ENCODE measurements around the gene TCF25. TPM values are rescaled to one million over a fixed set of nuclear protein-coding genes. Genes with fewer than 3 reads are reported as not detected.

Gene TCF25
- total RNA-seq, 2 donors from 2014 or later = 74.2 to 258 TPM

DNA sequence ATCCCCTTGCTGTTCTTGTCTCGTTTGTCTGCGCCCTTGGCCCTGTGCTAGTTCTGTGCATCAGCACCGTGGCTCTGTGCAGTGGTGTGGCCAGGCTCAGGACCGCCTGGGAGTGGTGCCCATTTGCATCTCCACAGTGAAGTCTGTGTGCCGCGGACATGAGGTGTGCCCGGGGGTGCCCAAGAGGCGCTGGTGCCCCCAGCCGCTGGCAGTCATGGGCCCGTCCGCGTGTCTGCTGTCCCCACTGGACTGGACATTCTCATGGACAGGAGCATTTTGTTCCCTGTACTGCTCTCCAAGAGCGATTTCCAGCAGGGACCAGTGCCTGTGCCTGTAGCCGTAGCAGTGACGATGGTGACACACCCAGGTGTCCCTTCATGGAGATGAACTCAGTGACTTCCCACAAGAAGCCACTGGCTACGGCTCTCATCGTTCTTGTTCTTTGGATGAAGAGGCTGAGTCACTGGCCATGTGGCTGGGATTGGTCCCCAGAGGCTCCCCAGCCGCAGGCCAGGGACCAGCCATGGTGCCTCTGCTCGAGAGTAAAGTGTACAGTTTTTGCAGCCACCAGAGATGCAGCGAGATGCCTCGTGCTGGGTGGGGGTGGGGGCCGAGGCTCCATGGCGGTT lies 32.2 kb downstream of the TCF25 start:
- no peak overlapping the region for H3K4me3 ChIP-seq
- intact Hi-C loops (cut with DNase I) = no loop called here
- peaks cover 8 to 19% of the 10 kb centered on the region in 2 donors for H3K36me3 ChIP-seq (replicated peaks in 1 of 2; ENCODE audit: insufficient read depth in 1 of 2, low read depth in 2 of 2)
- TF ChIP-seq, protein P1, sequence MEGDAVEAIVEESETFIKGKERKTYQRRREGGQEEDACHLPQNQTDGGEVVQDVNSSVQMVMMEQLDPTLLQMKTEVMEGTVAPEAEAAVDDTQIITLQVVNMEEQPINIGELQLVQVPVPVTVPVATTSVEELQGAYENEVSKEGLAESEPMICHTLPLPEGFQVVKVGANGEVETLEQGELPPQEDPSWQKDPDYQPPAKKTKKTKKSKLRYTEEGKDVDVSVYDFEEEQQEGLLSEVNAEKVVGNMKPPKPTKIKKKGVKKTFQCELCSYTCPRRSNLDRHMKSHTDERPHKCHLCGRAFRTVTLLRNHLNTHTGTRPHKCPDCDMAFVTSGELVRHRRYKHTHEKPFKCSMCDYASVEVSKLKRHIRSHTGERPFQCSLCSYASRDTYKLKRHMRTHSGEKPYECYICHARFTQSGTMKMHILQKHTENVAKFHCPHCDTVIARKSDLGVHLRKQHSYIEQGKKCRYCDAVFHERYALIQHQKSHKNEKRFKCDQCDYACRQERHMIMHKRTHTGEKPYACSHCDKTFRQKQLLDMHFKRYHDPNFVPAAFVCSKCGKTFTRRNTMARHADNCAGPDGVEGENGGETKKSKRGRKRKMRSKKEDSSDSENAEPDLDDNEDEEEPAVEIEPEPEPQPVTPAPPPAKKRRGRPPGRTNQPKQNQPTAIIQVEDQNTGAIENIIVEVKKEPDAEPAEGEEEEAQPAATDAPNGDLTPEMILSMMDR (IDR thresholded peaks at IDR 0.05) = no peak
- WGBS, 2 donors = 89 to 93% methylated on average over 5 to 23 of the region's 23 CpGs
- H3K27ac ChIP-seq = no peak overlapping the region
- no peaks in the 10 kb centered on the region for H3K9me3 ChIP-seq
- no peaks in the 10 kb centered on the region for H3K4me1 ChIP-seq
- no peaks in the 10 kb centered on the region for H3K27me3 ChIP-seq
- DNase-seq = no peak
- no peak for ATAC-seq

DNA sequence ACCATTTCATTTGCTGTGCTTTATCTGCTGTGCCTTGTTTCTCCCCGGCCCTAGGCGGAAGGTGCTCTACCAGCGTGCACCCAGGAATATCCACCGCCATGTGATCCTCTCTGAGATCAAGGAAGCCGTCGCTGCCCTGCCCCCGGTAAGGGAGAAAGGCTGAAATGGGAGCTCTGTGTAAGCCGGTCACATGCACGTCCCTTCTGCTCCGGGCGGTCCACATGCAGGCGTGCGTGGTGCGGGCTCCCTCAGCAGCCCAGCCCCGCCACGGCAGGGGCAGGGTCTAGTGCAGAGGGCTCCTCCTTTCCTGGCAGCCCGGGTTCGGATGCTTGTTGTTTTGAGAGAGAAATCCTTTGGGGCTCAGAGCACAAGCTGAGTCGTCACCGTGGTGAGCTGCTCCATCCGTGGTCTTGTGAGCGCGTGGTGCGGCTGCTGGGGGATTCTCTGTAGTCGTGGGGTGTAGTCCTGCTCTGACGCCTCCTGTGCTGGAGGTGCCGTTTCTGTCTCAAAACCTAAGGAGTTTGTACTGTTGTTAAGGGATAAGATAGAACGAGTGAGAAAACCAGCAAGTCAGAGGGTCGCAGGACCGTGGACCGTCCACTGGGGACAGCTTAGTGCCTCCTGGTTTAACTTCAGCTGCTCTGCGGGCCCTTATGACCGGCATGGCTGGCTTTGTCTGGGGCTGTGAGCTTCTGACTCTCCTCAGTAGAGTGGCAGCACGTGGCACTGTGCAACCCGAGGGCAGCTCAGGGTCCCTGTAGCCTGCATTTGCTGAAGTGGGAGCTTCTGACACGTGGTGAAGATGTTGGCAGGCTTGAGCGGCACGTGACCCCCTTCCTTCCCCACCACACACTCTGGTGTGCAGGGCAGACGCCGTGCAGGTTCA lies 33.0 kb downstream of the TCF25 start:
- no peak for ATAC-seq
- H3K27ac ChIP-seq = no peak overlapping the region
- intact Hi-C loops (cut with DNase I) = no loop called here
- no peaks in the 10 kb centered on the region for H3K9me3 ChIP-seq
- H3K4me1 ChIP-seq = no peaks in the 10 kb centered on the region
- no peak for DNase-seq
- H3K27me3 ChIP-seq = no peaks in the 10 kb centered on the region
- WGBS, 2 donors = 96 to 99% methylated on average over 30 to 39 of the region's 40 CpGs
- TF ChIP-seq, protein P1 (IDR thresholded peaks at IDR 0.05) = no peak
- H3K36me3 ChIP-seq (replicated peaks in 1 of 2; ENCODE audit: insufficient read depth in 1 of 2, low read depth in 2 of 2) = peaks cover 8 to 14% of the 10 kb centered on the region in 2 donors
- no peak overlapping the region for H3K4me3 ChIP-seq

DNA sequence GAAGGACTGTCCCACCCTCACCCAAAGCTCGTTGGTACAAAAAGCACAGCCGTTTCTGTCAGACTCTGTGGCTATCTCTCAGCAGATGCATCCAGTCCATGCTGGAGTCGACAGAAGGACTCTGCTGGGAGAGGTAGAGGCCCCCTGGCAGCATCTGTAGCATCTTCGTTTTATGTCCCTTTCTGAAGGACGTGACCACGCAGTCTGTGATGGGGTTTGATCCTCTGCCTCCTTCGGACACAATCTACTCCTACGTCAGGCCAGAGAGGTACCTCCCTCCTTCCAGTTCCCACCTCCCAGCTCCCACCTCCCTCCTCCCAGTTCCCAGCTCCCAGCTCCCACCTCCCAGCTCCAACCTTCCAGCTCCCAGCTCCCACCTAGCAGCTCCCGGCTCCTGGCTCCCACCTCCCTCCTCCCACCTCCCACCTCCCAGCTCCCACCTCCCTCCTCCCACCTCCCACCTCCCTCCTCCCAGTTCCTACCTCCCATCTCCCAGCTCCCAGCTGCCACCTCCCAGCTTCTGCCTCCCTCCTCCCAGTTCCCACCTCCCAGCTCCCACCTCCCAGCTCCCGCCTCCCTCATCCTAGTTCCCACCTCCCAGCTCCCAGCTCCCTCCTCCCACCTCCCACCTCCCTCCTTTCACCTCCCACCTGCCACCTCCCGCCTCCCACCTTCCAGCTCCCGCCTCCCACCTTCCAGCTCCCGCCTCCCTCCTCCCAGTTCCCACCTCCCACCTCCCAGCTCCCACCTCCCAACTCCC lies 33.8 kb downstream of the TCF25 start:
- Histone ChIP-seq H3K4me3 (no peak overlapping the region), H3K27ac (no peak overlapping the region), H3K9me3 (no peaks in the 10 kb centered on the region), H3K4me1 (no peaks in the 10 kb centered on the region), H3K36me3 (replicated peaks in 1 of 2; ENCODE audit: insufficient read depth in 1 of 2, low read depth in 2 of 2) (peaks cover 8 to 14% of the 10 kb centered on the region in 2 donors), H3K27me3 (no peaks in the 10 kb centered on the region)
- no peak for TF ChIP-seq POLR2A (IDR thresholded peaks at IDR 0.05)
- TF ChIP-seq, protein P1 (IDR thresholded peaks at IDR 0.05) = no peak
- 96% methylated on average over 12 to 13 of the region's 13 CpGs for WGBS, 2 donors
- no peak for ATAC-seq
- DNase-seq = no peak
- intact Hi-C loops (cut with DNase I) = no loop called here

DNA sequence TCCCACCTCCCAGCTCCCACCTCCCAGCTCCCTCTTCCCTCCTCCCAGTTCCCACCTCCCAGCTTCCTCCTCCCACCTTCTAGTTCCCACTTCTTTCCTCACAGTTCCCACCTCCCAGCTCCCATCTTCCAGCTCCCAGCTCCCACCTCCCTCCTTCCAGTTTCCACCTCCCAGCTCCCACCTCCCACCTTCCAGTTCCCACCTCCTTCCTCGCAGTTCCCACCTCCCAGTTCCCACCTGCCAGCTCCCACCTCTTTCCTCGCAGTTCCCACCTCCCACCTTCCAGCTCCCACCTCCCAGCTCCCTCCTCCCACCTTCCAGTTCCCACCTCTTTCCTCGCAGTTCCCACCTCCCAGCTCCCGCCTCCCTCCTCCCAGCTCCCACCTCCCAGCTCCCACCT lies 34.8 kb downstream of the TCF25 start:
- Histone ChIP-seq H3K36me3 (replicated peaks in 1 of 2; ENCODE audit: insufficient read depth in 1 of 2, low read depth in 2 of 2) (peaks cover 8 to 11% of the 10 kb centered on the region in 2 donors), H3K4me3 (no peak overlapping the region), H3K4me1 (no peaks in the 10 kb centered on the region), H3K9me3 (no peaks in the 10 kb centered on the region), H3K27me3 (no peaks in the 10 kb centered on the region), H3K27ac (no peak overlapping the region)
- ATAC-seq (no peak), DNase-seq (no peak)
- intact Hi-C loops (cut with DNase I) = no loop called here
- TF ChIP-seq, protein P1 (IDR thresholded peaks at IDR 0.05) = no peak
- no peak for TF ChIP-seq POLR2A (IDR thresholded peaks at IDR 0.05)
- 94 to 95% methylated on average over 4 of the region's 4 CpGs for WGBS, 2 donors

Measured in body of pancreas (tissue), 4 donors.